IMR-90 (cell line): ENCODE measurements around the gene UBA52. TPM values are rescaled to one million over a fixed set of nuclear protein-coding genes. Genes with fewer than 3 reads are reported as not detected.

Experiments used
- ATAC-seq: fragments of 200-7000 bp; cut with Tn5 transposase; 2 replicates; pipeline ENCODE4 v1.9.1; 2020; ENCODE audit warnings: low read depth, mild to moderate bottlenecking, moderate library complexity
- BruUV-seq: library from RNA; stranded (reverse); fragments of 400-500 nt; replicated peaks from 2 replicates; lab custom pipeline; 2021; lab: Mats Ljungman, UMichigan
- CTCF ChIA-PET: fragments of 300-600 bp; formaldehyde crosslinking; extraction: SDS; loops from one replicate; lab custom pipeline; 2021; ENCODE audit warnings: antibody characterized with exemption; lab: Yijun Ruan, JAX
- POLR2A ChIA-PET: fragments of 300-600 bp; sonication (Branson Sonifier 250); formaldehyde crosslinking; loops from one replicate; lab custom pipeline; 2022; ENCODE audit warnings: antibody characterized with exemption; ENCODE audit not compliant: unreplicated experiment; lab: Charles Lee
- DNase-seq: peaks from one replicate; pipeline ENCODE4 v3.0.0; 2013
- H2AFZ ChIP-seq: replicated peaks from 2 replicates; pipeline ENCODE3; 2013; ENCODE audit warnings: low read length, mild to moderate bottlenecking; ENCODE audit not compliant: poor library complexity
- H2AK5ac ChIP-seq: 2 replicates; pipeline ENCODE4 v1.6.1; 2013; ENCODE audit warnings: low read depth, low read length, inconsistent platforms
- H2AK9ac ChIP-seq: replicated peaks from 2 replicates; pipeline ENCODE3; 2013; ENCODE audit warnings: mild to moderate bottlenecking, low read depth, low read length, moderate library complexity; ENCODE audit not compliant: poor library complexity
- H2BK120ac ChIP-seq: 2 replicates; pipeline ENCODE4 v1.6.1; 2013; ENCODE audit warnings: low read depth, low read length, inconsistent platforms
- H2BK15ac ChIP-seq: 3 replicates; pipeline ENCODE4 v1.6.1; 2013; ENCODE audit warnings: low read depth, low read length, inconsistent platforms
- H2BK20ac ChIP-seq: 2 replicates; pipeline ENCODE4 v1.6.1; 2013; ENCODE audit warnings: low read depth, mild to moderate bottlenecking, inconsistent platforms, low read length, moderate library complexity
- H2BK5ac ChIP-seq: 2 replicates; pipeline ENCODE4 v1.6.1; 2013; ENCODE audit warnings: mild to moderate bottlenecking, low read depth, low read length, inconsistent platforms; ENCODE audit not compliant: poor library complexity, severe bottlenecking
- H3K14ac ChIP-seq: replicated peaks from 2 replicates; pipeline ENCODE4 v1.6.1; 2013; ENCODE audit warnings: low read depth, low read length, inconsistent platforms
- H3K18ac ChIP-seq: 2 replicates; pipeline ENCODE4 v1.6.1; 2013; ENCODE audit warnings: low read depth, low read length, control low read depth
- H3K23ac ChIP-seq: 2 replicates; pipeline ENCODE4 v1.6.1; 2013; ENCODE audit warnings: low read depth, low read length, inconsistent platforms
- H3K27ac ChIP-seq: 2 replicates; pipeline ENCODE4 v1.5.1; 2013; ENCODE audit warnings: mild to moderate bottlenecking, control low read depth, low read length; ENCODE audit not compliant: insufficient read depth
- H3K27me3 ChIP-seq: 2 replicates; pipeline ENCODE4 v1.6.1; 2013; ENCODE audit warnings: low read length; ENCODE audit not compliant: control insufficient read depth, insufficient read depth
- H3K36me3 ChIP-seq: 2 replicates; pipeline ENCODE4 v1.6.1; 2013; ENCODE audit warnings: low read length, mixed read lengths; ENCODE audit not compliant: control insufficient read depth, insufficient read depth
- H3K4ac ChIP-seq: 2 replicates; pipeline ENCODE4 v1.6.1; 2013; ENCODE audit warnings: low read depth, low read length, inconsistent platforms
- H3K4me1 ChIP-seq: 2 replicates; pipeline ENCODE4 v1.6.1; 2013; ENCODE audit warnings: low read length, mixed read lengths; ENCODE audit not compliant: control insufficient read depth, insufficient read depth
- H3K4me2 ChIP-seq: 2 replicates; pipeline ENCODE4 v1.6.1; 2013; ENCODE audit warnings: low read depth, mild to moderate bottlenecking, control low read depth, low read length, moderate library complexity
- H3K4me3 ChIP-seq: 2 replicates; pipeline ENCODE4 v1.5.1; 2013; ENCODE audit warnings: low read depth, mild to moderate bottlenecking, control low read depth, low read length, moderate library complexity; ENCODE audit not compliant: insufficient read depth
- H3K56ac ChIP-seq: 2 replicates; pipeline ENCODE4 v1.6.1; 2013; ENCODE audit warnings: low read length, inconsistent platforms; ENCODE audit not compliant: insufficient read depth; ENCODE audit errors: extremely low read depth
- H3K79me1 ChIP-seq, 2 experiments: 2 replicates each; pipeline ENCODE4 v1.6.1; 2013; ENCODE audit warnings: low read length in 2 of 2, inconsistent platforms in 1 of 2, low read depth in 1 of 2
- H3K9ac ChIP-seq: 2 replicates; pipeline ENCODE4 v1.6.1; 2013; ENCODE audit warnings: low read depth, low read length, control low read depth
- H3K9me1 ChIP-seq: 2 replicates; pipeline ENCODE4 v1.6.1; 2013; ENCODE audit warnings: low read length, inconsistent platforms; ENCODE audit not compliant: insufficient read depth
- H3K9me3 ChIP-seq: 2 replicates; pipeline ENCODE4 v1.6.1; 2013; ENCODE audit warnings: low read length; ENCODE audit not compliant: control insufficient read depth, insufficient read depth
- H4K20me1 ChIP-seq: 2 replicates; pipeline ENCODE4 v1.6.1; 2013; ENCODE audit warnings: low read length, inconsistent platforms; ENCODE audit not compliant: insufficient read depth
- H4K5ac ChIP-seq: 2 replicates; pipeline ENCODE4 v1.6.1; 2013; ENCODE audit warnings: mild to moderate bottlenecking, low read depth, low read length, control low read depth
- H4K8ac ChIP-seq, 2 experiments: 2 replicates each; pipeline ENCODE4 v1.6.1; 2013; ENCODE audit warnings: low read depth in 2 of 2, low read length in 2 of 2, control low read depth in 1 of 2, inconsistent platforms in 1 of 2
- H4K91ac ChIP-seq: 2 replicates; pipeline ENCODE4 v1.6.1; 2013; ENCODE audit warnings: low read depth, low read length, inconsistent platforms; ENCODE audit not compliant: insufficient read depth
- BHLHE40 ChIP-seq: fragments of 150-350 bp; IDR thresholded peaks from 2 replicates; pipeline ENCODE4 v1.6.1; 2016; ENCODE audit warnings: mild to moderate bottlenecking, low read depth, low read length
- CEBPB ChIP-seq: IDR thresholded peaks from 2 replicates; pipeline ENCODE4 v1.6.1; 2012; ENCODE audit warnings: low read depth, low read length, improper control_type of control experiment
- CHD1 ChIP-seq: IDR thresholded peaks from 2 replicates; pipeline ENCODE4 v1.6.1; 2012; ENCODE audit warnings: low read depth, low read length, improper control_type of control experiment
- CTCF ChIP-seq: conservative IDR thresholded peaks from 2 replicates; pipeline ENCODE4 v1.5.1; 2012; ENCODE audit warnings: mild to moderate bottlenecking, low read depth, low read length, improper control_type of control experiment
- FOS ChIP-seq: fragments of 150-350 bp; IDR thresholded peaks from 2 replicates; pipeline ENCODE4 v1.6.1; 2016; ENCODE audit warnings: low read depth, low read length
- MAFK ChIP-seq: IDR thresholded peaks from 2 replicates; pipeline ENCODE4 v1.6.1; 2012; ENCODE audit warnings: low read depth, low read length, improper control_type of control experiment
- MAZ ChIP-seq: IDR thresholded peaks from 2 replicates; pipeline ENCODE4 v1.6.1; 2012; ENCODE audit warnings: low read depth, mild to moderate bottlenecking, low read length, improper control_type of control experiment, moderate library complexity, borderline replicate concordance
- MXI1 ChIP-seq: IDR thresholded peaks from 2 replicates; pipeline ENCODE4 v1.6.1; 2012; ENCODE audit warnings: low read depth, mild to moderate bottlenecking, low read length, moderate library complexity, borderline replicate concordance
- POLR2A ChIP-seq: IDR thresholded peaks from 2 replicates; pipeline ENCODE4 v1.6.1; 2012; ENCODE audit warnings: mild to moderate bottlenecking, low read depth, low read length
- RCOR1 ChIP-seq: IDR thresholded peaks from 2 replicates; pipeline ENCODE4 v1.6.1; 2012; ENCODE audit warnings: mild to moderate bottlenecking, low read length, improper control_type of control experiment; ENCODE audit not compliant: insufficient replicate concordance
- RFX5 ChIP-seq: IDR thresholded peaks from 2 replicates; pipeline ENCODE4 v1.8.0; 2012; ENCODE audit warnings: low read depth, mild to moderate bottlenecking, low read length, moderate library complexity
- SMC3 ChIP-seq: fragments of 150-350 bp; IDR thresholded peaks from 2 replicates; pipeline ENCODE4 v1.6.1; 2016; ENCODE audit warnings: low read depth, mild to moderate bottlenecking, antibody characterized with exemption, low read length, moderate library complexity
- WGBS, 2 experiments: methylation state at CpG; one replicate each; pipeline versions ENCODE4 v1.1.5 to v1.1.7; 2013; ENCODE audit warnings: missing lambda C conversion rate in 2 of 2; ENCODE audit not compliant: insufficient read length in 1 of 2; ENCODE audit errors: extremely low coverage in 2 of 2; 5-methylcytosine and 5-hydroxymethylcytosine counted together
- dilution Hi-C: fragments of 300-500 bp; cut with HindIII; formaldehyde crosslinking; loops from one replicate; pipeline ENCODE4 v1.14.3; 2018; ENCODE audit warnings: low sequenced_read_pairs; ENCODE audit not compliant: unreplicated experiment
- in situ Hi-C: fragments of 300-500 bp; cut with MboI; formaldehyde crosslinking; loops from 3 replicates; pipeline ENCODE4 v1.14.3; 2019; ENCODE audit warnings: low sequenced_read_pairs, inconsistent platforms, mixed read lengths
- intact Hi-C: fragments of 100-400 bp; cut with micrococcal nuclease; formaldehyde crosslinking; loops from 2 replicates; pipeline ENCODE4 v1.10.0; 2022
- polyA plus RNA-seq, 3 experiments: library from polyadenylated mRNA; depleted of rRNA; stranded (reverse); fragments of >200 nt; gene quantifications; 2 replicates each; pipeline ENCODE4 v1.2.3, GENCODE V29; 2012; ENCODE audit warnings: low replicate concordance in 1 of 3
- total RNA-seq: library from RNA; depleted of rRNA; stranded (reverse); fragments of >200 nt; gene quantifications from 2 replicates; pipeline ENCODE4 v1.2.3, GENCODE V29; 2012
- TF ChIP-seq, protein P1 (sequence below): fragments of 150-350 bp; IDR thresholded peaks from 2 replicates; pipeline ENCODE4 v1.6.1; 2016; ENCODE audit warnings: low read depth, mild to moderate bottlenecking, low read length, moderate library complexity, borderline replicate concordance

The UBA52 gene
- total and polyA plus RNA-seq, 2 of the 4 experiments (the other 2 are of a cell fraction) = 1,030 to 3,008 TPM

- H2AK5ac ChIP-seq = no peak overlapping the region
- no peak overlapping the region for H2BK15ac ChIP-seq
- POLR2A ChIA-PET = no interaction called here
- no peak overlapping the region for H3K56ac ChIP-seq
- H3K27ac ChIP-seq = no peak overlapping the region
- CTCF ChIA-PET = interaction anchor here (0.5 to 0.6 kb wide), 2 partner anchors 30 to 84 kb away, joined by 3 read pairs; no protein-coding TSS in a partner anchor
- no peak overlapping the region for H3K4me3 ChIP-seq
- no peak for ATAC-seq
- H3K4me2 ChIP-seq = no peak overlapping the region
- intact Hi-C loops = no loop called here
- H3K27me3 ChIP-seq = peaks cover 57% of the 10 kb centered on the region
- H2BK5ac ChIP-seq = no peak overlapping the region
- BruUV-seq = no TSS peak
- no peak overlapping the region for H3K14ac ChIP-seq
- H4K91ac ChIP-seq = no peak overlapping the region
- H2AFZ ChIP-seq = no peak overlapping the region
- no peak for TF ChIP-seq MAZ
- no peak for TF ChIP-seq RFX5
- no peak for TF ChIP-seq BHLHE40
- no peak for TF ChIP-seq RCOR1
- TF ChIP-seq POLR2A = no peak
- no peak for TF ChIP-seq FOS
- TF ChIP-seq MXI1 = no peak
- TF ChIP-seq CEBPB = no peak
- no peak for TF ChIP-seq SMC3
- TF ChIP-seq, protein P1, sequence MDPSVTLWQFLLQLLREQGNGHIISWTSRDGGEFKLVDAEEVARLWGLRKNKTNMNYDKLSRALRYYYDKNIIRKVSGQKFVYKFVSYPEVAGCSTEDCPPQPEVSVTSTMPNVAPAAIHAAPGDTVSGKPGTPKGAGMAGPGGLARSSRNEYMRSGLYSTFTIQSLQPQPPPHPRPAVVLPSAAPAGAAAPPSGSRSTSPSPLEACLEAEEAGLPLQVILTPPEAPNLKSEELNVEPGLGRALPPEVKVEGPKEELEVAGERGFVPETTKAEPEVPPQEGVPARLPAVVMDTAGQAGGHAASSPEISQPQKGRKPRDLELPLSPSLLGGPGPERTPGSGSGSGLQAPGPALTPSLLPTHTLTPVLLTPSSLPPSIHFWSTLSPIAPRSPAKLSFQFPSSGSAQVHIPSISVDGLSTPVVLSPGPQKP = no peak
- TF ChIP-seq CTCF = no peak
- no peak for TF ChIP-seq MAFK
- no peak for TF ChIP-seq CHD1
- no peak overlapping the region for H3K23ac ChIP-seq
- H3K4me1 ChIP-seq = peaks cover 5% of the 10 kb centered on the region; the same call in 1 of the 2 replicates
- H3K18ac ChIP-seq = no peak overlapping the region
- no peak overlapping the region for H3K9ac ChIP-seq
- H4K5ac ChIP-seq = no peak overlapping the region
- H4K20me1 ChIP-seq = peaks cover 8% of the 10 kb centered on the region
- no CpG with 5 or more reads among the region's 26 CpGs for WGBS, 2 experiments
- H3K9me3 ChIP-seq = no peaks in the 10 kb centered on the region
- no peaks in the 10 kb centered on the region for H3K36me3 ChIP-seq
- no peak for DNase-seq
- no peaks in the 10 kb centered on the region for H3K9me1 ChIP-seq
- H2AK9ac ChIP-seq = peak overlapping the region; percentile 42
- no peak overlapping the region for H2BK20ac ChIP-seq
- H4K8ac ChIP-seq = no peak overlapping the region
- H3K4ac ChIP-seq = no peak overlapping the region
- no peaks in the 10 kb centered on the region for H3K79me1 ChIP-seq
- in situ Hi-C loops = no loop called here
- no peak overlapping the region for H2BK120ac ChIP-seq
- dilution Hi-C loops = no loop called here
Observed at GRCh38 chr19:18603958-18604819, 32.5 kb downstream of the UBA52 start.
